GM12874 (cell line): ENCODE measurements around the gene AKIP1.

Experiments
- TF ChIP-seq, protein P1 (sequence below): IDR thresholded peaks from 2 replicates; pipeline ENCODE4 v1.5.1; 2011; ENCODE audit warnings: low read depth, mild to moderate bottlenecking, control low read depth, low read length, moderate library complexity; ENCODE audit not compliant: insufficient read depth

AKIP1 gene

DNA sequence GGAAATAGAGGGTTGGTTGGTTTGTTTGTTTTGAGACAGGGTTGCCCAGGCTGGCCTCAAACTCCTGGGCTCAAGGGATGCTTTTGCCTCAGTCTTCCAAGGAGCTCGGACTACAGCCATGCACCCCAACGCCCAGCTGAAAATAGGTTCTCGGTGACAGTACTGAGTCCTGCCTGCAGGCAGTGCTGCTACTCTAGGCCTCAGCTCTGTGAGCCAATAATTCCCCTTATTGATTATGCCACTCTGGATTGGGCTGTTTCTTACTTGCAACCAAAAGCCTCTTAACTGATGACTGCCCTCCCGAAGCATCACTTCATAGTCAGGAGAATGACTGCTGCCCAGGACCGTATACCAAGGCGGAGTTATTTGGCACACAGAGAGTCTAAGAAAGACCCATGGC is 22.9 kb downstream of the AKIP1 start:
- TF ChIP-seq, protein P1, sequence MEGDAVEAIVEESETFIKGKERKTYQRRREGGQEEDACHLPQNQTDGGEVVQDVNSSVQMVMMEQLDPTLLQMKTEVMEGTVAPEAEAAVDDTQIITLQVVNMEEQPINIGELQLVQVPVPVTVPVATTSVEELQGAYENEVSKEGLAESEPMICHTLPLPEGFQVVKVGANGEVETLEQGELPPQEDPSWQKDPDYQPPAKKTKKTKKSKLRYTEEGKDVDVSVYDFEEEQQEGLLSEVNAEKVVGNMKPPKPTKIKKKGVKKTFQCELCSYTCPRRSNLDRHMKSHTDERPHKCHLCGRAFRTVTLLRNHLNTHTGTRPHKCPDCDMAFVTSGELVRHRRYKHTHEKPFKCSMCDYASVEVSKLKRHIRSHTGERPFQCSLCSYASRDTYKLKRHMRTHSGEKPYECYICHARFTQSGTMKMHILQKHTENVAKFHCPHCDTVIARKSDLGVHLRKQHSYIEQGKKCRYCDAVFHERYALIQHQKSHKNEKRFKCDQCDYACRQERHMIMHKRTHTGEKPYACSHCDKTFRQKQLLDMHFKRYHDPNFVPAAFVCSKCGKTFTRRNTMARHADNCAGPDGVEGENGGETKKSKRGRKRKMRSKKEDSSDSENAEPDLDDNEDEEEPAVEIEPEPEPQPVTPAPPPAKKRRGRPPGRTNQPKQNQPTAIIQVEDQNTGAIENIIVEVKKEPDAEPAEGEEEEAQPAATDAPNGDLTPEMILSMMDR: no peak

DNA sequence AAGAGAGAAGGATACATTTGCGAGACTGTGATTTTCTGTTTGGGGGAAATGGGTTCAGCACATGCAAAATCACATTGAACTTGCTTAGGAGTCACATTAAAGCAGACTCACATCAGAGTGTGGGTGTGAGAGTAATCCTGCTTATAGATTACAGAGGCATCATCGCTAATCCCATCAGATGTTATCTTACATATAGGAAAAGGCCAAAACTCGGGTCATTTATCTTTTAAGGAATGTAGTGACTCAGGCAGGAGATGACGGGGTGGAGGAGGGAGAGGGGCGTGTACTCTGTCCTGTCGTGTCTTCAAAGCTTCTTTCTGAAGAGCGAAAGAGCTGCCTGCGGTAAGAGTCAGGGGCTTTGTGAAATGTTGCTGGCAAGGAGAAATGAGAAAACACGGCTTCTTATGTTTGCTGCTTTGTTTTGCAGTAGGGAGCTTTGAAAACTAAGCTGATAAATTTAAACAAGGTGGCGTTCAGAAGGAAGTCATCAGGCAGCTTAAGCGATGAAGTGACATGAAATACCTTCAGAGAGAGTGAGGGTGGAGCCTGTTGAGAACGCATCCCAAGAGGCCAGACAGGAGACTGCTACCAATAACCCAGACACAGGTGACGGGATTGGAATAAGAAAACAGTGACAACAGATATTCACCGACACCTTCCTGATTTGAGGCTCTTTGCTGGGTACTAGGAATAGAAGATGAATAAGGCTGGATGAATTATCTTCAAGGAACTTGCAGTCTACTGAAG is 23.9 kb downstream of the AKIP1 start:
- TF ChIP-seq, protein P1: no peak

DNA sequence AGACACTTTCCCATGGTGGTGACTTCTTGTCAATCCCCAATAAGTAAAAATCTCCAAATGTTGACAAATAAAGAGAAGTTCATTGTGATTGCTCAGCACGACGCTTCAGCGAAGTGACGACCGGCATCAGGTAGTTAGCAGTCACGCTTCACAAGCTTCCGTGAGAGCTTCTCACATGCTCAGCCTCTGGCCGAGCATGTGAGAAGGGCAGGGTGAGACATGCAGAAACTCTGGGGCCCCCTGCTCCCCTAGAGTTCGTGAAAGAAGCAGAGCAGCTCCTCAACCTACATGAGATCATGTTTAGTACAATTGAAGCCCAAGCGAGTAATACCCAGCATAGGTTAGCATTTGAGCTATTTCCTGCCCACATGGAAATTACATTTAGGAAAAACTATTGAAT is 26.2 kb downstream of the AKIP1 start:
- TF ChIP-seq, protein P1: no peak

DNA sequence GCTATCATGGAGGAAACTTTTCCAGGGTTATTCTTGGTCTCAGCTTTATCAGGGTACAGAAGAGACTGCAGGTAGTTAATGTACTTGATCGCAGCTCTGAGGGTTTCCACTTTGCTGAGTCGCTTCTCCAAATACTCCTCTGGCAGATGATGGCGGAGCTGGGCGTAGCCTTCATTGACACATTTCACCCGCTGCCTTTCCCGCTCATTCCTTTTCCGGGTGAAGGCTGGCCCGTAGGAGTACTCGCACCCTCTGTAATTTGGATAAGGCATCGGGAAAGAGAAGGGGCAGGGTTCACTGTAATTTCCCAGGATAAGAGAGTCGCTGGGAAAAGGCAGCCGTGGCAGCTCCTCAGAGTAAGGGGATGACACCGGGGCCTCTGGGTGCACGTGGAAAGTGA is 26.7 kb downstream of the AKIP1 start:
- TF ChIP-seq, protein P1: no peak

DNA sequence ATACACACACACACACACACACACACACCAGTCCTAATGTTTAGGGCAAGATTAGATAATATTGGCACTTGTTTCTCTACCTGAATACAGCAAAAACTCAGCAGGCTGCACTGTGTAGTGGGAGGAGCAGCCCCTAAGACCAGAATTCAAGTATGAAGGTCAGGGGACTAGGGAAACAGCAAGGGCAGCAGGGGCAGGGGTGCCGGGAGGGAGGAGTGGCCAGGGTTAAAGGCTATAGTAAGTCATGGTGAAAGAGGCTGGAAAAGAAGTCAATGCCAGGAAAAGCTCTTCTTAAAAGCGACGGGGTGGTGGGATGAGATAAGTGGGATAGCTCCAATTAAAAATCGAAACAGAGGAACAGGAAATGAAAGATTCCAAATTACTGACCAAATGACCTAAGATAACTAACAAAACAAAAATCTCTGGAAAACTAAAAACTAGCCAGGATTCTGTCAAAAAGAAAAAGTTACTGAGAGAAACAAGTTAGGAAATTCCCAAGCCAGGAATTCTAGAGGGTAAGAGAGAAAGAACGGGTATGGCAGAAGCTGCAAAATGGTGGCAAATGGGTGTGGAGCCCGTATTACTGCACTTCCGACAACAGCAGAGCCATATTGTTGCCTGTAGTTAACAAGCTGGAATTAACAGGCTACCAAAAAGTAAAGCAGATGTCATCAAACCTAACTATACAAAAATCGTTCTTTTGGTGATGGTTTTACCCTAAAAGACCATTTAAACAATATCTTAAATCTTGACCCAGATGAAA is 30.5 kb downstream of the AKIP1 start:
- TF ChIP-seq, protein P1: no peak

DNA sequence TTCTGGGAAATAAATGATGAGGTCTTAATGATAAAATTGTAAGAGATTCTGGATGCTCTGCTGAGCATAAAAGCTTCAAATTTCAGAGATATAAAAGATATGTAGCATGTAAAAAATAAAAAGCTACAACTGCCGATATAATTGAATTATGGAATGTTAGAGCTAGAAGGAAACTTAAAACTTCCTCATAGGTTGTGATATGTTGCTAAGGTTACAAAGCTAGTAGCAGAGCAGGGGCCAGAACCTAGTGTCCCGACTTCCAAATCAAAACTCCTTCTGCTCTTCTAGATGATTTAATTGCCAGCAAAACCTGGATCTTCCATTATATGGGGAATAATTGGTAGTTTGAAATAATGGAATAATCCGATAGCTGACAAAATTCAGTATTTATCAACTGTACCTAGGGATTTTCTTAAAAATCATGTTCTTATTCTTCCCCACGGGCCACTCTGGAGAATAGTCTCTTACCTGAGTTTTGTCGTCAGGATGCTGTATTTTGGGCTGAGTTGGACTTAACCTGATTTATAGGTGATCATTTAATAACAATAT is 31.6 kb downstream of the AKIP1 start, which contains the start of gene ASCL3:
TSS of gene ASCL3 (minus strand) at position 499 of the 549 bp plus-strand sequence. CDS start 4,855 bp downstream, outside the sequence.
- TF ChIP-seq, protein P1: no peak

DNA sequence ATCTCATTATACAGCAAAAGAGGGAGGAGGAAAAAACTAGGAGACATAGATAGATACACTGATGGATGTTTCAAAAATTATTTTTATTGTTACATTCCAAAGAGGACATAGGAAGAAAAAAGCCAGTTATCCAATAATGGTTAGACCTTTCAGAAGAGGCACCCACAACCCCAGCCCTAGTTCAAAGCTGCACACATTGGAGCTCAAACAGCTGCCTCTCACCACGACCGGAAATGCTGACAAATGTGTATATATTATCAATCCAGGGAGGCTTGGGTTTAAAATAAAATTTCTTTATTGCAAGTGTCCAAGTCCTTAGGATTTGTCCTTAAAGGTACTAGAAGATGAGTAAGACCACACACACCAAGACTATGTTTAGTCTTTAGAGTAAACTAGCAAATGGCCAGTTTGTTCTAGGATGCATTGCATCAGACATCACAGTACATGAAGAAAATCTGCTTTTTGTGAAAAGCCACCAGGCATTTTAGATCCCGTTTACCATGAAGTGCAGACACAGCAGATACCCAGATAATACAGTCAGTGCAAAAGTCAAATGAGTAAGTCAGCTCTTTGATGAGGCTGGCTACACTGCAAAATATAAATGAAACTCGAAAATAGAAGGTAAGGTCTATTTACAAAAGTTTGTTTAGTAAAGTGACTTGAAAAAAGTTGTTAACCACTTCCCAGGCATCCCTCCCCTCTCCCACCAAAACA is 36.4 kb downstream of the AKIP1 start:
- TF ChIP-seq, protein P1: no peak
